HG03039 (cell line): ENCODE data around the gene FBXO36.
"Not testable (repeated sequence)": the region's sequence is repeated elsewhere in the genome, so short reads cannot be mapped to it uniquely, and the experiment has no call there.

ENCODE experiments used
- ATAC-seq: cut with Tn5 transposase; IDR thresholded peaks from one replicate; pipeline ENCODE4 v1.9.1; 2021; ENCODE audit warnings: mild to moderate bottlenecking, moderate library complexity; ENCODE audit not compliant: unreplicated experiment

FBXO36 gene, protein sequence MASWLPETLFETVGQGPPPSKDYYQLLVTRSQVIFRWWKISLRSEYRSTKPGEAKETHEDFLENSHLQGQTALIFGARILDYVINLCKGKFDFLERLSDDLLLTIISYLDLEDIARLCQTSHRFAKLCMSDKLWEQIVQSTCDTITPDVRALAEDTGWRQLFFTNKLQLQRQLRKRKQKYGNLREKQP

DNA sequence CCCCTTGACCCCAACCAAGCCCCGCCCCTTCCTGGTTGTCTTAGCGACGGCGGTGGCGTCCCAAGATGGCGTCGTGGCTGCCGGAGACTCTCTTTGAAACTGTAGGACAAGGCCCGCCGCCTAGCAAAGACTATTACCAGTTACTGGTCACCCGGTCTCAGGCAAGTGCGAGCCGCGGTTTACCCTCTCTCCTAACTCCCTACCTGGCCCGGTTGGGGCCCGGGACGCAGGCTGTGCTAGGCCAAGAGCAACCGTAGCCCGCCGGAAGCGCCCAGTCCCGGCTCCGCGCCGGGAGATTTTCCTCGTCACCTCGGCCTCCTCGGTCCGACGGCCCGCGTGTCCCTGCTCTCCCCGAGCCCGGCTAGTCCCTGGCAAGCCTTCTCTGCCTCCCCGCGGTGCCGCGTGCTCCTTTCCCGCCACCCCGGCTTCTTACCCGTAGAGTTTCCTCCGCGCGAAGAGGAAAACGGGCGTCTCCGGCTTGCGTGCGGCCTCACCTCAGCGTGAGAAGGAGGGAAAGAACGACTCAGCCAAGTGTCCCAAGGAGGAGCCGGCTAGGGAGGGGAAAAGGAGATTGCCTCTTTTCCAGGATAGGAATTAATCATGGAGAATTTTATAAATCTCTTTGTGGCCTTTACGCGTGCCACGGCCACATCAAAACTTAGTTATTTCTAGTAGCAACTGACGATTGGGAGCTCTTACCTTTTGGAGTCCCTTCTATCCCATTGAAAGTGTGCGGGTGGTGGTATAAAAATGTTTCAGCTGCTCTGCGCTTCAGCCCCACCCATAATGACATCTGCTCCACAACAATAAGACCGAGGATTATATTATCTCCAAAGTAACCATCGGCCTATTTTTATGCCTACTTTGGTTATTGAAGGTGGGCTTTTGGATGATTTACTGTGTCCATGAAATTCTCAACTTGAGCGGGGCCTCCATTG lies at the start of gene FBXO36:
Gene FBXO36 (plus strand): TSS at position 55 of the 938 bp plus-strand sequence. CDS start 11 bp downstream, at position 66.
- peak; percentile 44 for ATAC-seq

DNA sequence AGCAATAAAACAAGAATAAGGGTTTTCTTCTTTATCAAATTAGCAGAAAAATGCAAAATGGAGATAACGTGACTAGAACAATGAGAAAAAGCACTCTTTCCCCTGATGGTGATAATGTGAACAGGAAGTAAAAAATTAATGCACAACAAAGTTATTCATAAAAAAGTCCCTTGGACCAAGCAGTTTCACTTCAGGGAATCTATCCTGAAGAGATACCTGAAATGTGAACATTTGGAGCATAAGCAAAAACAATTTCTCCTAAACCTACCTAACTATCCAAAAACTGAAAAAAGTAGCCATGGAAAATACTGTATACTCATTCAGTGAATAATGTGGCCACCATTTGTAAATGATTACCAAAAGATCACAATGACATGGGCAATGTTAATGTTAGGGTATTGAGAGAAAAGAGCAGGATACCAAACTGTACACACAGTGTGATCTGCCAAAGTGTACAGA lies 49.2 kb upstream of the FBXO36 start:
- ATAC-seq: no peak

DNA sequence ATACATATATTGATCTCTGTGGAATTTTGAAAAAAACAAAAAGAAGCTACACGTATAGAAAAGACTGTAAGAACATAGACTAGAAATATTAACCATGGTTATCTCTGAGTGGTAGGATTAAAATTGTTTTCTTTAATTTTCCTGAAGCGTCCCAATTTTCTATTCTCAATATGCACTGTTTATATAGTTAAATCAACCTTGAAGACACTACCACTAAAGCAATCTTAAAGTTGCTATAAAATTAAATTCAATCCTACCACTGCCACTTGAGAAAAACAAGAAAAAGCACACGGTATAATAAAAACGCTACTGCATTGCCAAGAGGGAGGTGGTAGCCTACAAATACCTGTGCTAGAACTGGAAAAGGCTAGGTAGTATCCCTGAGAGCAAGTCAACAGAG lies 47.7 kb upstream of the FBXO36 start:
- no peak for ATAC-seq

DNA sequence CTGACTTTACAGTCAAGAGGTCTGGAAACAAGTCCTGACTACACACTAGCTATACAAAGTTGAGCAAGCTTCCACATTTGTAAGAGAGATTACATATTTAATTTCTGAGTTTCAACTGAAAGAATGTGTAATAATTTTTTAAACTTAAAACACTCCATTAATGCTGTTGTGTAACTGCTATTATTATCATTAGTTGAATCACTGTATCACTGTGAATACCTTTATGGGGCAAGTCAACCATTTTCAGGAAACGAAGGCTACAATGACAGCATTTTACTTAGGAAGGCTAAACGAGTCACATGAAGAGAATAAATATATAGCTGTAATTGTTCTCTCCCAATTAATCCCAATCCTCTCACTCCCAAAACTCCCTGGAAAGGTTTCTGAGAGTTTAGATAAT lies 46.8 kb upstream of the FBXO36 start:
- no peak for ATAC-seq

DNA sequence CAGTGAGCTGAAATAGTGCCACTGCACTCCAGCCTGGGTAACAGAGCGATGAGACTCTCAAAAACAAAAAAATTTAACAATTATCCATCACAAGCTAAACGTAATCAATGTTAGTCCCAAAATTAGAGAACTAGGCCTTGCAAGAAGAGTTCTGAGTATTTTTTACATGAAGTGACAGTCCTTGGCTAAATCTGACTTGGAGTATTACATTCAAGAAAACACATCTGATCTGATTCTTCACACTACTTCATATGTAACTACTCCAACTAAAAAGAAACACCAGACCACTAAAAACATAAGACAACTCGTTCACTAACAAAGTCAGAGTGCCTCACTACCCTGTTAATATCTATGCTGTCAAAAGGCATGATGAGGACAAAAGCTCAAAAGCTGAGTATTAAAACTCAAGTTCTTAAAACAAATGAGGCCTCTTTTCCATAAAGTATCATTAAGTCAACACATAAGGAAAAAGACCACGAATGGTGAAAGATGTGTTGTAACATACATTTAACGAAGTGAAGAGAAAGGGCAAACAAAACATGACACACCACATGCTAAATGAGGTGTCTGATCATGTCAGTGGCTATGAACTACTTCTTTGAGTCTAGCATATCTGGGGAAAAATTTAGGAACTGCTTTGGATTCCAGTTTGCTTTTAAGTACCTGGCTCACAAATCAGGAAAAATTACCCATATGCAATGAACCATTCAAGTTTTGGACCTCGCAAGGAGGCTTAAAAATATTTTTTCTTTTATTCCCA lies 42.9 kb upstream of the FBXO36 start:
- no peak for ATAC-seq

DNA sequence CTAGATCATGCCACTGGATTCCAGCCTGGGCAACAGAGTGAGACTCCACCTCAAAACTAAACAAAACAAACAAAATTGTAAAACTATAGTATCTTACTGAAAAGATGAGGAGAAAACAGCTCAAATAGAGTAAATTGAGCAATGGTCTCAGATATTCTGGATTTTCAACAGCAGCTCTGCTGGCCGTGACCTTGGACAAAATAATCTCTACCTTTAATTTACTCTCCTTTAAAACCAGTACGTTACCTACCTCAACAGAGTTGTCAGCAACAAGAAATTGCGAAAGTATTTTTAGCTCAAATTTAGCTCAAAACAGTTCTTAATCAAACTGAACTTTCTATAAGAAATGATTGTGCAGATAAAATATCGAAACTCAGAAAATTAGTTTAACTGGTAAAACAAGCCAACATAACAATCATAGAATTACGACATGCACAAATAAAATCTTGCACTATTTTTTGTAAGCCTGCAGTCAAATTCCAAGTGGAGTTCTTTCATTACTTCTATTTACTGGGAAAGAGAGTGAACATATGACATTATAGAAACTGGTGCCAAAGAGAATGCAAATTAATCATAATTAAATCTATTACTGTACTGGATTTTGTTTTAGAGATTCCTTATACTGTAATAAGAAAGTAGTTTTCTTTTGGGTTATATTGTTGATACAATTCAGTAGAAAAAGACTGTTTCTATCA lies 41.3 kb upstream of the FBXO36 start:
- ATAC-seq: no peak

DNA sequence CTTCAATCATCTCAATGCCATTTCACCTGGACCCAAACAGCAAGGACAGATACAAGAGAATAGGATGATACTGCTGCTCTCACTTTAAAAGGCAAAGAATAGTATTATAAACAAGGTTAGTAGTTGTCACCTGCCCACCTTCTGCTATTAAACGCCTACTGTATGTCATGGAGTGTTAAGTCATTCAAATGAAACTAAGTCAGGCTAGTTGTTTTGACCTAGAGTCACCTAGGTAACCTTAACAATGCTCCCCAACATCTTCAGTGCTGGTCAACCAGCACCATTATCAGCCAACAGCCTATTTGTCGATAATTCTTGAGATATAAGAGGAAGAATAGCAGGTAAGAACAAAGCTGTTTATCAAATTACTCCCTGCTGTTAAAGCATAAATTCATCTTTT lies 39.7 kb upstream of the FBXO36 start:
- ATAC-seq: no peak

DNA sequence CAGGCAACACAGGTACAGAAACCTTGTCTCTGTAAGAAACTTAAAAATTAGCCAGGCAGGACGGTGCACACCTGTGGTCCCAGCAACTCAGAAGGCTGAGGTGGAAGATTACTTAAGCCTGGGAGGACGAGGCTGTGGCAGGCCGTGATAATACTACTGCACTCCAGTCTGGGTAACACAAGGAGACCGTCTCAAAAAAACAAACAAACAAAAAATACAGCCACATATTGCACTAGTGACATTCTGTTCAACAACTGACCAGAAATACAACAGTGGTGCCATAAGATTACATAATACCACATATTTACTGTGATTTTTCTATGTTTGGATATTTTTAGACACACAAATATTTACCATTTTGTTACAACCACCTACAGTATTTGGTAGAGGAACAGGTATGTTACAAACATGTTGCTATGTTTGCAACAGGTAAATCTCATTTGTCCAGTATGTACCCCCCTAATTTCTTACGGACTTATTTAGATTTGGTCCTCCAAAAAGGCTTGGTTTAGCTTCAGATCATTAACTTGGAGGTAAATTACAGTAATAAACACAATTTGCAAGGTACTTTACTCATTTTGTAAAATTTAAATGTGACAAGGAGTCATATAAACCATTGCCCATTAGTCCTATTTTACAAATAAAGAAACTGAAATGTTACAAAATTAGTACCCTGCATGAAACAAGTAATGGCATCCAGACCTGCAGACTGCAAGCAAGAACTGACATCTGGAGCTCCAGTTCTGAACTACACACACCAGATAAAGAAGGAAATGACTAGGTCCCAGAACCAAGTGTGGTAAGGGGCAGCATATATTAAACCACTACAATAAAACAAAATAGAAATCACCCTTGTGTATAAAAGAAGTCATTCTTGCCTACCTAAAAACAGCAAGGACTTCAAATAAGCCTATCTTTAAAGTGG lies 37.3 kb upstream of the FBXO36 start:
- ATAC-seq: peak; percentile 80

DNA sequence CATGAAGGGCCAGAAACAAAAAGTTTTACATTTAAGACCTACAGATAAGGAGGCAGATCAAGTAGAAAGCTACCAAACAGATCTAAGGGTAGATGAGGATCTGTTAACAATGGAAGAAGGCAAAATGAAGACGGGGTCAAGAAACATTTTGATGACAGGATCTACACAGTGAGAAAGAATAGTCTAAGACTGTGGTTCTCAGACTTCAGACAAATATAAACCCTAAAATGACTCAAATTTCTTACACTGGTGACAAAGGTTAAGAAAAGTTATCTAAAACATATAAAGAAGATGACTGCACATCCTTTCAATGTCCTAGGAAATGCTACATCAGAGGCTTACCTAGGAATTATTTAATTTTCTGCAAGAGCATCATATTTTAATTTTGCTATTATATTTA lies 34.9 kb upstream of the FBXO36 start:
- ATAC-seq: no peak

DNA sequence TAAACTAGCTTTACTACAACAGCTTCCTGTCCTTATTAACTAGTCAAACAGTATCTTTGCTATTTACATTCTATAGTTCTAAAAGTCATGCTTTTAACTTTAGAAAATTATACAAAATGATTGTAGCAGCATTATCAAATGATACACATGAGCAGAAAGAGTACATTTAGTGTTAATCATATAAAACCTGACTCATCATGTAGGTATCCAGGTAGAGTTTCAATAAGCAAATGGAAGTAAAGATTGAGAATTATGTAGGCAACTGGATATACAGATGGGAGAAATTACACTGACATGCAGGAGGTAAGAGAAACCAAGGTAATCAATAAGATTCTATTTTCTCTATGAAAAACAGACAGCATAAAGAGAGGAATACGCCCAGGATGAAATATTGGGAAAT lies 34.3 kb upstream of the FBXO36 start:
- ATAC-seq: no peak

DNA sequence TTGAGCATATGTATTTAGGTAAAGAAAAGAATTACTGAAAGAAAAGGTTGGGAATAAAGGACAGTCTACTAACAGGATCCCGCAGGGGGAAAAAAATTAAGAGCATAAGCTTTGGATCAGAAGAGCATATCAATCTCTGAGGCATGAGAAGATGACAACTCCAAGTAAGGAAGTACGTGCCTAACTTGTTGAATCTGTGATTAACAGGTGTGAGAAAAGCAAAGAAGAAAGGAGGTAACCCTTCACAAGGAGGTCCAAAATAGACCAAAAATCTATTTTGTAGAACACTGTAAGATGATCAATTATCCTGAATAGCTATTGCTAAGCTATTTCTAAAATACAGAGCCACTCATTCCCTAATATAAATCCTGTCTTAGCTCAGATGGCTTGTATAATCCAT lies 33.3 kb upstream of the FBXO36 start:
- no peak for ATAC-seq

DNA sequence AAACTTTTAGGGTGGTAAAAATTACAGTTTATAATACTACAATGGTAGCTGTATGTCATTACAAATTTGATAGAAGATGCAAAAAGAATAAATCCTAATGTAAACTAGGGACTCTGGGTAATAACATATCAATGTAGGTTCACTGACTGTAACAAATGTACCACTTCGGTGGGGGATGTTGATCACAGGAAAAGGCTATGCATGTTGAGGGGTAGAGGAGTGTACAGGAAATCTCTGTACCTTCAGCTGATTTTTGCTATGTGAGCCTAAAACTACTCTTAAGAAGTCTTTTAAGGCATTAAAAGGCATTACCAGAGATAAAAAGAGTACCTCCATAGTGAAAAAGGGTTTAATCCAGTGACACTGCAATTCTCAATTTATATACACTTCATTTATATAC lies 25.4 kb upstream of the FBXO36 start:
- ATAC-seq: no peak

DNA sequence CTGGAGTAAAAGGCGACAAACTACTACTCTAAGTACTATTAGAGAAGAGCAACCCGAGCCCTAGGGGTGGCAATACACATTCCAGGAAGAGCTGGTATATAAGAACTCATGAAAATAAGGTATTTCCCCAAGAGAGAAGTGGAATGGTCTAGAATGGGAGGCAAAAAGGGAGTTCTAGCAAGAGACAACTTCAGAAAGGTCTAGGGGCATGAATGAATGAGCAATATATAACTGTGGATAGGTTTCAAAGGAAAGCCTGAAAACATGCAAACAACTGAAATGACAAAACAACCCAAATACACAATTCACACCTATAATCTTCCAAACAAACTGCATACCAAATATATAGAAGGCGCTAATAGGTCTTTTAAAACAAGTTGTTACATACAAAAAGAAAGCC lies 22.7 kb upstream of the FBXO36 start:
- no peak for ATAC-seq

DNA sequence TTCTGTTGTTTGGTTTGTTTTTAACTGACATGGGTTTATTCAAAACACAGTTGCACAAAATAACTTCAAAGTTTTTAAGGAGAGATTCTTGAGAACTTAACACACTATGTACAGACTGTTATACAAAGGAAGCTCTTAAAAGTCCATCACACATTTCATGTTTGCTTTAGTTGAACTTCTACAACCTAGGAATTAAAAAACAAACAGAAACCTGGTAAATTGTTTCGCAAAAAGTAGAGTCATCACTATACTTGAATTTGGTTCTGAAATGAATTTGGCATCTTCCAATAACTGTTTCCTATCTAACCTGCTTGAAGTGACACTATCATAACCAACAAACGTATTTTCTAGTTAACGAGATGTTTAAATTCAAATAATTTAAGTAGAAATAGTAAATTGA lies 22.3 kb upstream of the FBXO36 start:
- no peak for ATAC-seq

DNA sequence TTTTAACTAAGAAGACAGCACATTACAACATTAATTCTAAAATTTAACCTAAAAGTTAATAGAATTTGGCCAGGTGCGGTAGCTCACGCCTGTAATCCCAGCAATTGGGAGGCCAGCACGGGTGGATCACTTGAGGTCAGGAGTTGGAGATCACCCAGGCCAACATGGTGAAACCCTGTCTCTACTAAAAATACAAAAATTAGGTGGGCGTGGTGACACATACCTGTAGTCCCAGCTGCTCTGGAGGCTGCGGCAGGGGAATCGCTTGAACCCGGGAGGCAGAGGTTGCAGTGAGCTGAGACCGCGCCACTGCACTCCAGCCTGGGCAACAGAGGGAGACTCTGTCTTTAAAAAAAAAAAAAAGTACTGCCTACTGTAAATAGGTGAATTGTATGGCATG lies 21.8 kb upstream of the FBXO36 start:
- not testable (repeated sequence) for ATAC-seq

DNA sequence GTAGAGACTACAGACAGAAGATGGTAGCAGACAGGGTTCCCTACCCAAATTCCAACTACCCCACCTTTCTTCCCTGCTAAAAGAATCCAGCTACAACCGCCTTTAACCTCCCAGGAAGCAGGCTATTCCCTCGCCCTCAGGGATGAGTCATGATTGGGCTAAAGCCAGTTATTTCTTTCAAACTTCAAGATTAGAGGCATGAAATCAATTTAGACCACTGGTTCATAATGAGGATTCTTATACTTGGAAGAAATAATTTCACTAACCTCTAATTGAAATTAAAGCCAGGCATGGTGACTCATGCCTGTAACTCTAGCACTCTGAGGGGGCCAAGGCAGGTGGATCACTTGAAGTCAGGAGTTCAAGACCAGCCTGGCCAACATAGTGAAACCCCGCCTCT lies 20.5 kb upstream of the FBXO36 start:
- no peak for ATAC-seq

DNA sequence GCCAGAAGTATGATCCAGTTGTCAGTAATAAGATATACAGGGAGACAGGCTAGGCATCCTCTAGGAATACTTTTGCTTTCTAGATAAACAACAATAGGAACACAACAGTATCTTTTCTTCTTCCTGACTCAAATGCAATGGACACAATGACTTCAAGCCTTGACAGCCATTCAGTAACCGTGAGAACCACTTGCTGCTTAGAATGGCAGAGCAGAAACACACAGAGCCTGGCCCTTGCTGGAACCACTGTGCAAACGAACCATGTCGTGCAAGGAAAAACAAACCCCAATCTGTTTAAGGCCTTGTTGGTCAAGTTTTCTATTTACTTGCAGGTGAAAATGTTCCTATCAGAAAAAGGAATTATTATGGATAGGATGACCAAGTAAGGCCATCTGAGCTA lies 19.3 kb upstream of the FBXO36 start:
- ATAC-seq: no peak

DNA sequence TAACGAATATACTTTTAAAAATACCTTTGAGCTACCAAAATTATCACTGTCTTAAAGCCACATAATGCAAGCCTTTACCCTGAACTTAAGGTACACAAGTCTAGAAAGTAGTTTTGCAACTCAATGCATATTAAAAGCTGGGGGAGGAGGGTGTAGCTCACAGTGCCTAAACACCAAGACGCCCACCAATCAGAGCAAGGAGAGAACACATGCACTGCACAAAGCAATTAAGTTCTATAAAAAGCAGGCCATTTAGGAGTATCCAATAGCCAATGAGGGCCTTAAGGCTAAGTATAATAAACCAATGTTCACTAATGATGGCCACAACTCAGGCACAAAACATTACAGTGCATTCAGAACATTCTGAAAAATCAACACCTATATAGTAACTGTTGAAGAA lies 16.7 kb upstream of the FBXO36 start:
- ATAC-seq: no peak

DNA sequence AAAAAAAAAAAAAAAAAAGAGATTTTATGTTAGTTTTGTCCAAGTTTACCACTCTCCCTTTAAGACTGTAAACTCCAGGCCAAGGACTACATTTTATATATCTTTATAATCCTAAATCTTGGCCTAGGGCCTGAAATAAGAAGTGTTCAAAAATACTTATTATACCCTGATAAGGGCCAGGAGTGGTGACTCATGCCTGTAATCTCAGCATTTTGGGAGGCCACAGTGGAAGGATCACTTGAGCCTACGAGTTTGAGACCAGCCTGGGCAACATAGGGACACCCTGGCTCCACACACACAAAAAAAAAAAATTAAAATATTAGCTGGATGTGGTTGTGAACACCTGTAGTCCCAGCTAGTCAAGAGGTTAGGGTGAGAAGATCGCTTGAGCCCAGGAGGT lies 13.2 kb upstream of the FBXO36 start:
- no peak for ATAC-seq
